K562 (cell line): ENCODE results near the gene CPNE2. TPM values are rescaled to one million over a fixed set of nuclear protein-coding genes. Genes with fewer than 3 reads are reported as not detected.
A peak's percentile ranks its signal among the peaks of the same experiment; 100 is the strongest.

Experiments
- CBX8 ChIP-seq: fragments of 200-600 bp; sonication (generic); IDR thresholded peaks from 2 replicates; pipeline ENCODE4 v1.6.1; 2012; ENCODE audit warnings: borderline replicate concordance, mixed run types, low read depth, mild to moderate bottlenecking, moderate library complexity, mixed read lengths, low read length, control low read depth, inconsistent platforms; ENCODE audit not compliant: poor library complexity, severe bottlenecking; ENCODE audit errors: extremely low read depth
- ESRRA ChIP-seq: fragments of 450-650 bp; IDR thresholded peaks from 2 replicates; pipeline ENCODE4 v1.6.1; 2014; ENCODE audit warnings: low read depth, mild to moderate bottlenecking, moderate library complexity, borderline replicate concordance
- FOSL1 ChIP-seq: fragments of 200-800 bp; sonication (Bioruptor generic); conservative IDR thresholded peaks from 2 replicates; pipeline ENCODE4 v1.6.1; 2016; ENCODE audit warnings: missing genetic modification characterization, missing compliant biosample characterization
- GATAD2B ChIP-seq: fragments of 450-650 bp; IDR thresholded peaks from 2 replicates; pipeline ENCODE4 v1.6.1; 2017; ENCODE audit warnings: mild to moderate bottlenecking, borderline replicate concordance
- HDAC3 ChIP-seq: fragments of 450-650 bp; IDR thresholded peaks from 2 replicates; pipeline ENCODE4 v1.6.1; 2018; ENCODE audit warnings: borderline replicate concordance, mild to moderate bottlenecking, moderate library complexity; ENCODE audit not compliant: partially characterized antibody
- HSF4 ChIP-seq: fragments of 250-450 bp; sonication (Bioruptor Pico); IDR thresholded peaks from 2 replicates; pipeline ENCODE4 v2.1.2; 2022; ENCODE audit warnings: mild to moderate bottlenecking, moderate library complexity, borderline replicate concordance
- L3MBTL2 ChIP-seq: fragments of 450-650 bp; IDR thresholded peaks from 2 replicates; pipeline ENCODE4 v1.6.1; 2016; ENCODE audit warnings: mild to moderate bottlenecking, moderate library complexity
- PHF8 ChIP-seq: fragments of 200-600 bp; sonication (generic); IDR thresholded peaks from 2 replicates; pipeline ENCODE4 v1.6.1; 2012; ENCODE audit warnings: mixed run types, mild to moderate bottlenecking, inconsistent platforms, low read length, moderate library complexity, borderline replicate concordance
- SIN3B ChIP-seq: fragments of 450-650 bp; IDR thresholded peaks from 2 replicates; pipeline ENCODE4 v1.6.1; 2017; ENCODE audit warnings: low read depth, mild to moderate bottlenecking, moderate library complexity
- SMAD1 ChIP-seq: fragments of 150-350 bp; IDR thresholded peaks from 2 replicates; pipeline ENCODE4 v1.6.1; 2014; ENCODE audit warnings: low read length, low read depth; ENCODE audit not compliant: partially characterized antibody
- SOX6 ChIP-seq: fragments of 450-650 bp; IDR thresholded peaks from 2 replicates; pipeline ENCODE4 v1.6.1; 2014; ENCODE audit warnings: mild to moderate bottlenecking
- ZNF507 ChIP-seq: conservative IDR thresholded peaks from 2 replicates; pipeline ENCODE4 v1.6.1; 2017; ENCODE audit warnings: missing genetic modification characterization, missing compliant biosample characterization
- polyA plus RNA-seq, 8 experiments: library from polyadenylated mRNA; depleted of rRNA in 4 of 8; stranded (reverse) in 5 of 8; unstranded in 3 of 8; fragments of >200 nt; fragmentation: Nextera tagmentation in 2 of 8; fragmentation: Illumina TruSeq in 1 of 8; extraction: Ambion mirVana in 2 of 8; extraction: Trizol in 1 of 8; gene quantifications; 2 replicates each; pipeline versions ENCODE4 v1.2.1 to v1.2.3, GENCODE V29; 2011 to 2014; ENCODE audit warnings: inconsistent platforms in 1 of 8, missing spikeins in 1 of 8
- total RNA-seq, 7 experiments: library from RNA; depleted of rRNA in 6 of 7; stranded (reverse); fragments of >200 nt in 6 of 7; fragmentation: Illumina TruSeq in 2 of 7; extraction: Trizol in 2 of 7; gene quantifications; 2 replicates each; pipeline versions ENCODE4 v1.2.1 to v1.2.3, GENCODE V29; 2011 to 2021; ENCODE audit warnings: low replicate concordance in 1 of 7
- TF ChIP-seq, protein P1 (sequence below), 2 experiments: fragments of 450-650 bp; IDR thresholded peaks; 2 replicates each; pipeline ENCODE4 v1.6.1; 2018; ENCODE audit warnings: mild to moderate bottlenecking in 2 of 2, low read depth in 1 of 2; ENCODE audit not compliant: partially characterized antibody in 2 of 2
- TF ChIP-seq, protein P2 (sequence below): IDR thresholded peaks from 2 replicates; pipeline ENCODE4 v1.6.1; 2016; ENCODE audit warnings: missing genetic modification characterization, missing compliant biosample characterization
- TF ChIP-seq, protein P3 (sequence below): fragments of 450-650 bp; IDR thresholded peaks from 2 replicates; pipeline ENCODE4 v1.6.1; 2016; ENCODE audit warnings: low read depth, mild to moderate bottlenecking, moderate library complexity
- TF ChIP-seq, protein P4 (sequence below): sonication (generic); formaldehyde crosslinking; IDR thresholded peaks from 2 replicates; pipeline ENCODE4 v1.8.0; 2022; ENCODE audit warnings: mild to moderate bottlenecking, missing genetic modification reagents, borderline replicate concordance
- TF ChIP-seq, protein P5 (sequence below): fragments of 250-450 bp; sonication (Bioruptor Pico); IDR thresholded peaks from 2 replicates; pipeline ENCODE4 v1.8.0; 2021; ENCODE audit warnings: moderate library complexity, mild to moderate bottlenecking, inconsistent platforms

Gene CPNE2
- total and polyA plus RNA-seq, 9 of the 15 experiments (the other 6 are each of a cell fraction or from before 2014, with no cell fraction given) = 3.0 to 13.9 (median 8.6) TPM

DNA sequence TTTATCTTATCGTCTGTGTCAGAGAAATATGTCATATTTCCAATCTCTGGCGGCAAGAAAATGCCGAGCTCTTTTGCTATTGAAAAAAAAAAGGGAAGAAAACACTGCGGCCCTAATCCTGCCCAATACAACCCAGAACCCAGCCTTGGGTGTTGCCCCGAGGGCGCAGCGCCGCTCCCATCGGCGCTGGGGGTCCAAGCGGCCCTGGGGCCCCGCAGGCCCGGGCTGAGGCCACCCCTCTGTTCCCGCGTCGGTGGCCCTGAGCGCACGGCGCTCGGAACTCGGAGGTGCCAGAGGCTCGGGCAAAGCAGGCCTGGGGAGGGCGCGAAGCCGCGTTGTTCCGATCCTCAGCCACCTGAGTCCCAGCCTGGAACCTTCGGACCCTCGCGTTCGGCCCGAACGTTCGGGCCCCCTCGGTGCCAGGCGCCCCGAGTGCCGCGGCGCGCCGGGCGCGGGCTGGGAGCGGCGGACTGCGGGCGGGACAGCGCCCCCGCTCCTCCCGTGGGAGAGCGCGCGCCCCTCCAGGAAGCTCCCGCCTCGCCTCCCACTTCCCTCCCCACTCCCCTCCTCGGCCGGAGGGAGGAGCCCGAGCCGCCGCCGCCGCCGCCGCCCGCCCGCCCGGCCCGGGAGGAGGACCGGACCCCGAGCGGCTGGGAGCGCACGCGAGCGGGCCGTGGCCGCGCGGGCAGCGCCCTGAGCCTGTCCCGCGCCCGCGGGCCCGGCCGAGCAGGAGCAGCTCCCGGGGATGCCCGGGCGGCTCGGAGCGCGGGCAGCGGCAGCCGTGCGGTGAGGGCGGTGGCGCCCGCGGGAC lies at the start of gene CPNE2 (continued):
- TF ChIP-seq, protein P1, sequence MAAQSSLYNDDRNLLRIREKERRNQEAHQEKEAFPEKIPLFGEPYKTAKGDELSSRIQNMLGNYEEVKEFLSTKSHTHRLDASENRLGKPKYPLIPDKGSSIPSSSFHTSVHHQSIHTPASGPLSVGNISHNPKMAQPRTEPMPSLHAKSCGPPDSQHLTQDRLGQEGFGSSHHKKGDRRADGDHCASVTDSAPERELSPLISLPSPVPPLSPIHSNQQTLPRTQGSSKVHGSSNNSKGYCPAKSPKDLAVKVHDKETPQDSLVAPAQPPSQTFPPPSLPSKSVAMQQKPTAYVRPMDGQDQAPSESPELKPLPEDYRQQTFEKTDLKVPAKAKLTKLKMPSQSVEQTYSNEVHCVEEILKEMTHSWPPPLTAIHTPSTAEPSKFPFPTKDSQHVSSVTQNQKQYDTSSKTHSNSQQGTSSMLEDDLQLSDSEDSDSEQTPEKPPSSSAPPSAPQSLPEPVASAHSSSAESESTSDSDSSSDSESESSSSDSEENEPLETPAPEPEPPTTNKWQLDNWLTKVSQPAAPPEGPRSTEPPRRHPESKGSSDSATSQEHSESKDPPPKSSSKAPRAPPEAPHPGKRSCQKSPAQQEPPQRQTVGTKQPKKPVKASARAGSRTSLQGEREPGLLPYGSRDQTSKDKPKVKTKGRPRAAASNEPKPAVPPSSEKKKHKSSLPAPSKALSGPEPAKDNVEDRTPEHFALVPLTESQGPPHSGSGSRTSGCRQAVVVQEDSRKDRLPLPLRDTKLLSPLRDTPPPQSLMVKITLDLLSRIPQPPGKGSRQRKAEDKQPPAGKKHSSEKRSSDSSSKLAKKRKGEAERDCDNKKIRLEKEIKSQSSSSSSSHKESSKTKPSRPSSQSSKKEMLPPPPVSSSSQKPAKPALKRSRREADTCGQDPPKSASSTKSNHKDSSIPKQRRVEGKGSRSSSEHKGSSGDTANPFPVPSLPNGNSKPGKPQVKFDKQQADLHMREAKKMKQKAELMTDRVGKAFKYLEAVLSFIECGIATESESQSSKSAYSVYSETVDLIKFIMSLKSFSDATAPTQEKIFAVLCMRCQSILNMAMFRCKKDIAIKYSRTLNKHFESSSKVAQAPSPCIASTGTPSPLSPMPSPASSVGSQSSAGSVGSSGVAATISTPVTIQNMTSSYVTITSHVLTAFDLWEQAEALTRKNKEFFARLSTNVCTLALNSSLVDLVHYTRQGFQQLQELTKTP (IDR thresholded peaks at IDR 0.05; ENCODE audit: low read depth in 1 of 2, partially characterized antibody in 2 of 2) = no peak
- TF ChIP-seq SIN3B = 0 out of 2 replicates have a peak, but pooled peaks have one; percentile 13
- peak; percentile 86 for TF ChIP-seq L3MBTL2
- TF ChIP-seq FOSL1 (tag) = no peak
- no peak for TF ChIP-seq HSF4 (CRISPR knock-in tag)
- peak; percentile 72; the same call in 1 of the 2 replicates for TF ChIP-seq PHF8
- TF ChIP-seq SMAD1 = no peak
- TF ChIP-seq ESRRA = 0 out of 2 replicates have a peak, but pooled peaks have one; percentile 22
- TF ChIP-seq SOX6 = no peak
- TF ChIP-seq, protein P2, sequence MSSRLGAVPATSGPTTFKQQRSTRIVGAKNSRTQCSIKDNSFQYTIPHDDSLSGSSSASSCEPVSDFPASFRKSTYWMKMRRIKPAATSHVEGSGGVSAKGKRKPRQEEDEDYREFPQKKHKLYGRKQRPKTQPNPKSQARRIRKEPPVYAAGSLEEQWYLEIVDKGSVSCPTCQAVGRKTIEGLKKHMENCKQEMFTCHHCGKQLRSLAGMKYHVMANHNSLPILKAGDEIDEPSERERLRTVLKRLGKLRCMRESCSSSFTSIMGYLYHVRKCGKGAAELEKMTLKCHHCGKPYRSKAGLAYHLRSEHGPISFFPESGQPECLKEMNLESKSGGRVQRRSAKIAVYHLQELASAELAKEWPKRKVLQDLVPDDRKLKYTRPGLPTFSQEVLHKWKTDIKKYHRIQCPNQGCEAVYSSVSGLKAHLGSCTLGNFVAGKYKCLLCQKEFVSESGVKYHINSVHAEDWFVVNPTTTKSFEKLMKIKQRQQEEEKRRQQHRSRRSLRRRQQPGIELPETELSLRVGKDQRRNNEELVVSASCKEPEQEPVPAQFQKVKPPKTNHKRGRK (tag) = no peak
- TF ChIP-seq, protein P3, sequence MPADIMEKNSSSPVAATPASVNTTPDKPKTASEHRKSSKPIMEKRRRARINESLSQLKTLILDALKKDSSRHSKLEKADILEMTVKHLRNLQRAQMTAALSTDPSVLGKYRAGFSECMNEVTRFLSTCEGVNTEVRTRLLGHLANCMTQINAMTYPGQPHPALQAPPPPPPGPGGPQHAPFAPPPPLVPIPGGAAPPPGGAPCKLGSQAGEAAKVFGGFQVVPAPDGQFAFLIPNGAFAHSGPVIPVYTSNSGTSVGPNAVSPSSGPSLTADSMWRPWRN = no peak
- TF ChIP-seq CBX8 = no peak
- peak; percentile 89 for TF ChIP-seq GATAD2B
- TF ChIP-seq, protein P4, sequence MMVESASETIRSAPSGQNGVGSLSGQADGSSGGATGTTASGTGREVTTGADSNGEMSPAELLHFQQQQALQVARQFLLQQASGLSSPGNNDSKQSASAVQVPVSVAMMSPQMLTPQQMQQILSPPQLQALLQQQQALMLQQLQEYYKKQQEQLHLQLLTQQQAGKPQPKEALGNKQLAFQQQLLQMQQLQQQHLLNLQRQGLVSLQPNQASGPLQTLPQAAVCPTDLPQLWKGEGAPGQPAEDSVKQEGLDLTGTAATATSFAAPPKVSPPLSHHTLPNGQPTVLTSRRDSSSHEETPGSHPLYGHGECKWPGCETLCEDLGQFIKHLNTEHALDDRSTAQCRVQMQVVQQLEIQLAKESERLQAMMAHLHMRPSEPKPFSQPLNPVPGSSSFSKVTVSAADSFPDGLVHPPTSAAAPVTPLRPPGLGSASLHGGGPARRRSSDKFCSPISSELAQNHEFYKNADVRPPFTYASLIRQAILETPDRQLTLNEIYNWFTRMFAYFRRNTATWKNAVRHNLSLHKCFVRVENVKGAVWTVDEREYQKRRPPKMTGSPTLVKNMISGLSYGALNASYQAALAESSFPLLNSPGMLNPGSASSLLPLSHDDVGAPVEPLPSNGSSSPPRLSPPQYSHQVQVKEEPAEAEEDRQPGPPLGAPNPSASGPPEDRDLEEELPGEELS (CRISPR knock-in tag) = no peak
- TF ChIP-seq, protein P5, sequence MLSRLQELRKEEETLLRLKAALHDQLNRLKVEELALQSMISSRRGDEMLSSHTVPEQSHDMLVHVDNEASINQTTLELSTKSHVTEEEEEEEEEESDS (CRISPR knock-in tag) = no peak
- TF ChIP-seq ZNF507 (tag) = no peak
- TF ChIP-seq HDAC3 = no peak
